NCI-H1092 treated with DMSO at 0.1 percent for 48 hours (cell line): ENCODE results near the gene GPR3.
"Not testable (repeated sequence)": the region's sequence is repeated elsewhere in the genome, so short reads cannot be mapped to it uniquely, and the experiment has no call there.

ENCODE experiments used
- DNase-seq: peaks from one replicate; lab custom pipeline; 2025; lab: John Stamatoyannopoulos, UW

Gene GPR3

GRCh38 chr1:27380224-27380623, 12.2 kb upstream of the GPR3 start:
- no peak for DNase-seq

- no peak for DNase-seq
Measured at GRCh38 chr1:27380766-27381733, 11.4 kb upstream of the GPR3 start.

- no peak for DNase-seq
Measured at GRCh38 chr1:27381969-27382762, 10.3 kb upstream of the GPR3 start.

GRCh38 chr1:27383039-27383605, 9.3 kb upstream of the GPR3 start, which contains the start of gene CD164L2:
Gene CD164L2, minus strand, starts transcription at chr1:27383333. Its CDS starts 94 bp downstream, at chr1:27383239.
- DNase-seq, result no peak

GRCh38 chr1:27383661-27384060, 8.8 kb upstream of the GPR3 start:
- no peak for DNase-seq

- not testable (repeated sequence) for DNase-seq
Measured at GRCh38 chr1:27384797-27385196, 7.6 kb upstream of the GPR3 start.

- DNase-seq, result peak; percentile 62
Measured at GRCh38 chr1:27388337-27389005, 4.0 kb upstream of the GPR3 start.

GRCh38 chr1:27391511-27392095, 819 bp upstream of the GPR3 start:
- peak; percentile 64 for DNase-seq

GRCh38 chr1:27392778-27393635, 585 bp downstream of the GPR3 start:
- DNase-seq, result no peak

GRCh38 chr1:27393641-27394281, 1.3 kb downstream of the GPR3 start:
- no peak for DNase-seq

- DNase-seq, result no peak
Measured at GRCh38 chr1:27394282-27394658, 1.8 kb downstream of the GPR3 start.

GRCh38 chr1:27394925-27395324, 2.5 kb downstream of the GPR3 start:
- no peak for DNase-seq

GRCh38 chr1:27395441-27396195, 3.2 kb downstream of the GPR3 start:
- peak; percentile 61 for DNase-seq

- DNase-seq, result no peak
Measured at GRCh38 chr1:27397110-27397509, 4.7 kb downstream of the GPR3 start.

- no peak for DNase-seq
Measured at GRCh38 chr1:27397749-27398148, 5.3 kb downstream of the GPR3 start.

- DNase-seq, result no peak
Measured at GRCh38 chr1:27398405-27399149, 6.2 kb downstream of the GPR3 start.

- no peak for DNase-seq
Measured at GRCh38 chr1:27399251-27400025, 7.0 kb downstream of the GPR3 start.
